ENCODE measurements around the gene RNF125.
"Not testable (repeated sequence)": the region's sequence is repeated elsewhere in the genome, so short reads cannot be mapped to it uniquely, and the experiment has no call there.

GRCh38 chr18:32003822-32004221, 14.8 kb upstream of the RNF125 start:
- not testable (repeated sequence) for TF ChIP-seq POLR2AphosphoS5 (IDR thresholded peaks at IDR 0.05; ENCODE audit: low read depth); CTCF (IDR thresholded peaks at IDR 0.05; ENCODE audit: insufficient read depth, low read length)

All from HL-60 (cell line).